WTC11 (cell line): ENCODE data around the gene EEF1AKMT4. TPM values are rescaled to one million over a fixed set of nuclear protein-coding genes. Genes with fewer than 3 reads are reported as not detected.

Experiments
- ATAC-seq: fragments of 200-7000 bp; cut with Tn5 transposase; 2 replicates; pipeline ENCODE4 v1.10.0; 2021; ENCODE audit warnings: mild to moderate bottlenecking, moderate library complexity
- CTCF ChIA-PET: fragments of 300-600 bp; sonication (Branson Sonifier 250); formaldehyde crosslinking; loops from one replicate; lab custom pipeline; 2021; ENCODE audit warnings: antibody characterized with exemption; lab: Charles Lee
- POLR2A ChIA-PET: fragments of 350-600 bp; sonication (Branson Sonifier 250); formaldehyde crosslinking; loops from one replicate; lab custom pipeline; 2021; ENCODE audit warnings: antibody characterized with exemption; lab: Charles Lee
- DNase-seq: peaks from one replicate; pipeline ENCODE4 v3.0.0; 2021; ENCODE audit warnings: low spot score
- H3K27ac Mint-ChIP-seq: 2 replicates; pipeline ENCODE4 v1.8.0; 2021; ENCODE audit warnings: mixed read lengths
- H3K27me3 Mint-ChIP-seq: 2 replicates; pipeline ENCODE4 v1.8.0; 2021; ENCODE audit warnings: low read depth, mild to moderate bottlenecking, moderate library complexity, mixed read lengths
- H3K36me3 Mint-ChIP-seq: 2 replicates; pipeline ENCODE4 v1.8.0; 2021; ENCODE audit warnings: mixed read lengths
- H3K4me1 Mint-ChIP-seq: 2 replicates; pipeline ENCODE4 v1.8.0; 2022; ENCODE audit warnings: mixed read lengths
- H3K4me3 Mint-ChIP-seq: 2 replicates; pipeline ENCODE4 v1.8.0; 2021; ENCODE audit warnings: mild to moderate bottlenecking, moderate library complexity, mixed read lengths
- H3K9me3 Mint-ChIP-seq: 2 replicates; pipeline ENCODE4 v1.8.0; 2021; ENCODE audit warnings: mixed read lengths
- EMX1 ChIP-seq: fragments of 250-450 bp; sonication (Bioruptor Pico); IDR thresholded peaks from 2 replicates; pipeline ENCODE4 v1.8.0; 2021; ENCODE audit warnings: mild to moderate bottlenecking
- ESRRA ChIP-seq: sonication (generic); formaldehyde crosslinking; IDR thresholded peaks from 2 replicates; pipeline ENCODE4 v1.8.1; 2022; ENCODE audit warnings: mild to moderate bottlenecking, missing genetic modification reagents, borderline replicate concordance
- FOXK1 ChIP-seq: sonication (generic); formaldehyde crosslinking; IDR thresholded peaks from 2 replicates; pipeline ENCODE4 v1.8.0; 2022; ENCODE audit warnings: mild to moderate bottlenecking, moderate library complexity, missing genetic modification reagents
- FOXP1 ChIP-seq: sonication (generic); formaldehyde crosslinking; IDR thresholded peaks from 2 replicates; pipeline ENCODE4 v1.8.0; 2022; ENCODE audit warnings: missing genetic modification reagents, mild to moderate bottlenecking, moderate library complexity, borderline replicate concordance
- PRRX2 ChIP-seq: fragments of 250-450 bp; sonication (Bioruptor Pico); IDR thresholded peaks from 2 replicates; pipeline ENCODE4 v1.8.0; 2021; ENCODE audit warnings: mild to moderate bottlenecking
- ZBTB21 ChIP-seq: sonication (generic); formaldehyde crosslinking; IDR thresholded peaks from 2 replicates; pipeline ENCODE4 v1.8.1; 2023; ENCODE audit warnings: mild to moderate bottlenecking, missing genetic modification reagents, borderline replicate concordance
- total RNA-seq: library from RNA; stranded (reverse); gene quantifications from 3 replicates; pipeline ENCODE4 v1.2.3, GENCODE V29; 2021
- TF ChIP-seq, protein P1 (sequence below): sonication (generic); formaldehyde crosslinking; IDR thresholded peaks from 2 replicates; pipeline ENCODE4 v1.8.1; 2023; ENCODE audit warnings: mild to moderate bottlenecking, missing genetic modification reagents, borderline replicate concordance
- TF ChIP-seq, protein P2 (sequence below): sonication (generic); formaldehyde crosslinking; IDR thresholded peaks from 2 replicates; pipeline ENCODE4 v1.8.0; 2022; ENCODE audit warnings: mild to moderate bottlenecking, missing genetic modification reagents
- TF ChIP-seq, protein P3 (sequence below): sonication (generic); formaldehyde crosslinking; IDR thresholded peaks from 2 replicates; pipeline ENCODE4 v1.8.1; 2023; ENCODE audit warnings: mild to moderate bottlenecking, missing genetic modification reagents, moderate library complexity
- TF ChIP-seq, protein P4 (sequence below): sonication (generic); formaldehyde crosslinking; IDR thresholded peaks from 2 replicates; pipeline ENCODE4 v1.8.0; 2023; ENCODE audit warnings: mild to moderate bottlenecking, missing genetic modification reagents
- TF ChIP-seq, protein P5 (sequence below): sonication (generic); formaldehyde crosslinking; IDR thresholded peaks from 2 replicates; pipeline ENCODE4 v1.8.0; 2023; ENCODE audit warnings: missing genetic modification reagents, mild to moderate bottlenecking, borderline replicate concordance

Gene EEF1AKMT4
- total RNA-seq, 1 experiment from 2014 or later, result 11.3 TPM

DNA sequence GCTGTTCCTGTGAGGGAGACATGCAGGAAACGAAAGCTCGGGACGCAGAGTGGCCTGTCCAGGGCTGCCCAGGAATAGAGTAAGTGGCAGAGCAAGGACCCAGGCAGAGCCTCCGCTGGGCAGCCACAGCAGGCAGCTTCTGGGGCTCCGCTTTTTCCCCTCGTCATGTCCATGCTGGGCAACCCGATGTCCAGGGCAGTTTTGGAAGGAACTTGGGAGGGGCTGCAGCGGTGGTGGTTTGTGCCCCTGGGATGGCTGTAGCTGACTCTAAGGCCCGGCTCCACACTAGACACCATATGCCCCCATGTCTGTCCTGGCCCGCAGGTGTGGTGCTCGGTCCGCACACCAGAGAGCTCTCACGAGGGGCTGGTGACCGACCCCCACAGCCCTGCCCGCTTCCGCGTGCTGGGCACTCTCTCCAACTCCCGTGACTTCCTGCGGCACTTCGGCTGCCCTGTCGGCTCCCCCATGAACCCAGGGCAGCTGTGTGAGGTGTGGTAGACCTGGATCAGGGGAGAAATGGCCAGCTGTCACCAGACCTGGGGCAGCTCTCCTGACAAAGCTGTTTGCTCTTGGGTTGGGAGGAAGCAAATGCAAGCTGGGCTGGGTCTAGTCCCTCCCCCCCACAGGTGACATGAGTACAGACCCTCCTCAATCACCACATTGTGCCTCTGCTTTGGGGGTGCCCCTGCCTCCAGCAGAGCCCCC, 42.4 kb downstream of the EEF1AKMT4 start (continued):
- TF ChIP-seq, protein P1, sequence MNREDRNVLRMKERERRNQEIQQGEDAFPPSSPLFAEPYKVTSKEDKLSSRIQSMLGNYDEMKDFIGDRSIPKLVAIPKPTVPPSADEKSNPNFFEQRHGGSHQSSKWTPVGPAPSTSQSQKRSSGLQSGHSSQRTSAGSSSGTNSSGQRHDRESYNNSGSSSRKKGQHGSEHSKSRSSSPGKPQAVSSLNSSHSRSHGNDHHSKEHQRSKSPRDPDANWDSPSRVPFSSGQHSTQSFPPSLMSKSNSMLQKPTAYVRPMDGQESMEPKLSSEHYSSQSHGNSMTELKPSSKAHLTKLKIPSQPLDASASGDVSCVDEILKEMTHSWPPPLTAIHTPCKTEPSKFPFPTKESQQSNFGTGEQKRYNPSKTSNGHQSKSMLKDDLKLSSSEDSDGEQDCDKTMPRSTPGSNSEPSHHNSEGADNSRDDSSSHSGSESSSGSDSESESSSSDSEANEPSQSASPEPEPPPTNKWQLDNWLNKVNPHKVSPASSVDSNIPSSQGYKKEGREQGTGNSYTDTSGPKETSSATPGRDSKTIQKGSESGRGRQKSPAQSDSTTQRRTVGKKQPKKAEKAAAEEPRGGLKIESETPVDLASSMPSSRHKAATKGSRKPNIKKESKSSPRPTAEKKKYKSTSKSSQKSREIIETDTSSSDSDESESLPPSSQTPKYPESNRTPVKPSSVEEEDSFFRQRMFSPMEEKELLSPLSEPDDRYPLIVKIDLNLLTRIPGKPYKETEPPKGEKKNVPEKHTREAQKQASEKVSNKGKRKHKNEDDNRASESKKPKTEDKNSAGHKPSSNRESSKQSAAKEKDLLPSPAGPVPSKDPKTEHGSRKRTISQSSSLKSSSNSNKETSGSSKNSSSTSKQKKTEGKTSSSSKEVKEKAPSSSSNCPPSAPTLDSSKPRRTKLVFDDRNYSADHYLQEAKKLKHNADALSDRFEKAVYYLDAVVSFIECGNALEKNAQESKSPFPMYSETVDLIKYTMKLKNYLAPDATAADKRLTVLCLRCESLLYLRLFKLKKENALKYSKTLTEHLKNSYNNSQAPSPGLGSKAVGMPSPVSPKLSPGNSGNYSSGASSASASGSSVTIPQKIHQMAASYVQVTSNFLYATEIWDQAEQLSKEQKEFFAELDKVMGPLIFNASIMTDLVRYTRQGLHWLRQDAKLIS (CRISPR knock-in tag), result no peak
- TF ChIP-seq, protein P2, sequence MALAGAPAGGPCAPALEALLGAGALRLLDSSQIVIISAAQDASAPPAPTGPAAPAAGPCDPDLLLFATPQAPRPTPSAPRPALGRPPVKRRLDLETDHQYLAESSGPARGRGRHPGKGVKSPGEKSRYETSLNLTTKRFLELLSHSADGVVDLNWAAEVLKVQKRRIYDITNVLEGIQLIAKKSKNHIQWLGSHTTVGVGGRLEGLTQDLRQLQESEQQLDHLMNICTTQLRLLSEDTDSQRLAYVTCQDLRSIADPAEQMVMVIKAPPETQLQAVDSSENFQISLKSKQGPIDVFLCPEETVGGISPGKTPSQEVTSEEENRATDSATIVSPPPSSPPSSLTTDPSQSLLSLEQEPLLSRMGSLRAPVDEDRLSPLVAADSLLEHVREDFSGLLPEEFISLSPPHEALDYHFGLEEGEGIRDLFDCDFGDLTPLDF, result no peak
- TF ChIP-seq, protein P3, sequence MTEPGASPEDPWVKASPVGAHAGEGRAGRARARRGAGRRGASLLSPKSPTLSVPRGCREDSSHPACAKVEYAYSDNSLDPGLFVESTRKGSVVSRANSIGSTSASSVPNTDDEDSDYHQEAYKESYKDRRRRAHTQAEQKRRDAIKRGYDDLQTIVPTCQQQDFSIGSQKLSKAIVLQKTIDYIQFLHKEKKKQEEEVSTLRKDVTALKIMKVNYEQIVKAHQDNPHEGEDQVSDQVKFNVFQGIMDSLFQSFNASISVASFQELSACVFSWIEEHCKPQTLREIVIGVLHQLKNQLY (CRISPR knock-in tag), result no peak
- no peak for TF ChIP-seq EMX1 (CRISPR knock-in tag)
- TF ChIP-seq, protein P4, sequence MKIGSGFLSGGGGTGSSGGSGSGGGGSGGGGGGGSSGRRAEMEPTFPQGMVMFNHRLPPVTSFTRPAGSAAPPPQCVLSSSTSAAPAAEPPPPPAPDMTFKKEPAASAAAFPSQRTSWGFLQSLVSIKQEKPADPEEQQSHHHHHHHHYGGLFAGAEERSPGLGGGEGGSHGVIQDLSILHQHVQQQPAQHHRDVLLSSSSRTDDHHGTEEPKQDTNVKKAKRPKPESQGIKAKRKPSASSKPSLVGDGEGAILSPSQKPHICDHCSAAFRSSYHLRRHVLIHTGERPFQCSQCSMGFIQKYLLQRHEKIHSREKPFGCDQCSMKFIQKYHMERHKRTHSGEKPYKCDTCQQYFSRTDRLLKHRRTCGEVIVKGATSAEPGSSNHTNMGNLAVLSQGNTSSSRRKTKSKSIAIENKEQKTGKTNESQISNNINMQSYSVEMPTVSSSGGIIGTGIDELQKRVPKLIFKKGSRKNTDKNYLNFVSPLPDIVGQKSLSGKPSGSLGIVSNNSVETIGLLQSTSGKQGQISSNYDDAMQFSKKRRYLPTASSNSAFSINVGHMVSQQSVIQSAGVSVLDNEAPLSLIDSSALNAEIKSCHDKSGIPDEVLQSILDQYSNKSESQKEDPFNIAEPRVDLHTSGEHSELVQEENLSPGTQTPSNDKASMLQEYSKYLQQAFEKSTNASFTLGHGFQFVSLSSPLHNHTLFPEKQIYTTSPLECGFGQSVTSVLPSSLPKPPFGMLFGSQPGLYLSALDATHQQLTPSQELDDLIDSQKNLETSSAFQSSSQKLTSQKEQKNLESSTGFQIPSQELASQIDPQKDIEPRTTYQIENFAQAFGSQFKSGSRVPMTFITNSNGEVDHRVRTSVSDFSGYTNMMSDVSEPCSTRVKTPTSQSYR (CRISPR knock-in tag), result no peak
- no peak for TF ChIP-seq ZBTB21 (CRISPR knock-in tag)

DNA sequence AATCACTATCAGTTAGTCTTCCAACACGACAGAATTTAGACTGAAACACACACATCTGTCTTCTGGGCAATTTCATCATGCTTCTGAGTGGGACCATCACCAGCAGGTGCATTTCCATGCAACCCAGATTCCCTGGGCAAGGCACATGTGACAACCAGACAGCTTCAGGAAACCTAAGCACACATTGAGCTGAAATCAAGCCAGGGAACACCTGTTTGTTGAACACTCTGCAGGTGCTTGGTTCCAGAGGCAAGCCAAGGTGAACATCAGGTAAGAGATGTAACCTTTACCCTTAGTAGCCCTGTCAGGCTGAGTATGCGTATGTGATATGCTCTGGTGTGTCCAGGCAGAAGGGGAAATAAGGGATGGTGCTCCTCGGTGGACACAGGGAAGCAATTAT, 46.3 kb downstream of the EEF1AKMT4 start:
- H3K27me3 Mint-ChIP-seq, result peaks cover 5% of the 10 kb centered on the region; the same call in 1 of the 2 replicates
- H3K4me1 Mint-ChIP-seq, result peaks cover 12% of the 10 kb centered on the region
- POLR2A ChIA-PET, result no interaction called here
- H3K36me3 Mint-ChIP-seq, result peaks cover 13% of the 10 kb centered on the region
- CTCF ChIA-PET, result no interaction called here
- no peaks in the 10 kb centered on the region for H3K9me3 Mint-ChIP-seq
- no peak overlapping the region for H3K4me3 Mint-ChIP-seq
- no peak overlapping the region for H3K27ac Mint-ChIP-seq
- ATAC-seq (no peak), DNase-seq (no peak)
- TF ChIP-seq FOXP1 (CRISPR knock-in tag), result no peak
- TF ChIP-seq, protein P5, sequence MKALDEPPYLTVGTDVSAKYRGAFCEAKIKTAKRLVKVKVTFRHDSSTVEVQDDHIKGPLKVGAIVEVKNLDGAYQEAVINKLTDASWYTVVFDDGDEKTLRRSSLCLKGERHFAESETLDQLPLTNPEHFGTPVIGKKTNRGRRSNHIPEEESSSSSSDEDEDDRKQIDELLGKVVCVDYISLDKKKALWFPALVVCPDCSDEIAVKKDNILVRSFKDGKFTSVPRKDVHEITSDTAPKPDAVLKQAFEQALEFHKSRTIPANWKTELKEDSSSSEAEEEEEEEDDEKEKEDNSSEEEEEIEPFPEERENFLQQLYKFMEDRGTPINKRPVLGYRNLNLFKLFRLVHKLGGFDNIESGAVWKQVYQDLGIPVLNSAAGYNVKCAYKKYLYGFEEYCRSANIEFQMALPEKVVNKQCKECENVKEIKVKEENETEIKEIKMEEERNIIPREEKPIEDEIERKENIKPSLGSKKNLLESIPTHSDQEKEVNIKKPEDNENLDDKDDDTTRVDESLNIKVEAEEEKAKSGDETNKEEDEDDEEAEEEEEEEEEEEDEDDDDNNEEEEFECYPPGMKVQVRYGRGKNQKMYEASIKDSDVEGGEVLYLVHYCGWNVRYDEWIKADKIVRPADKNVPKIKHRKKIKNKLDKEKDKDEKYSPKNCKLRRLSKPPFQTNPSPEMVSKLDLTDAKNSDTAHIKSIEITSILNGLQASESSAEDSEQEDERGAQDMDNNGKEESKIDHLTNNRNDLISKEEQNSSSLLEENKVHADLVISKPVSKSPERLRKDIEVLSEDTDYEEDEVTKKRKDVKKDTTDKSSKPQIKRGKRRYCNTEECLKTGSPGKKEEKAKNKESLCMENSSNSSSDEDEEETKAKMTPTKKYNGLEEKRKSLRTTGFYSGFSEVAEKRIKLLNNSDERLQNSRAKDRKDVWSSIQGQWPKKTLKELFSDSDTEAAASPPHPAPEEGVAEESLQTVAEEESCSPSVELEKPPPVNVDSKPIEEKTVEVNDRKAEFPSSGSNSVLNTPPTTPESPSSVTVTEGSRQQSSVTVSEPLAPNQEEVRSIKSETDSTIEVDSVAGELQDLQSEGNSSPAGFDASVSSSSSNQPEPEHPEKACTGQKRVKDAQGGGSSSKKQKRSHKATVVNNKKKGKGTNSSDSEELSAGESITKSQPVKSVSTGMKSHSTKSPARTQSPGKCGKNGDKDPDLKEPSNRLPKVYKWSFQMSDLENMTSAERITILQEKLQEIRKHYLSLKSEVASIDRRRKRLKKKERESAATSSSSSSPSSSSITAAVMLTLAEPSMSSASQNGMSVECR (CRISPR knock-in tag), result no peak
- TF ChIP-seq PRRX2 (CRISPR knock-in tag), result no peak
- TF ChIP-seq FOXK1 (CRISPR knock-in tag), result no peak
- no peak for TF ChIP-seq ESRRA (CRISPR knock-in tag)
